Measurements from ENCODE around the gene LRMDA. TPM values are rescaled to one million over a fixed set of nuclear protein-coding genes. Genes with fewer than 3 reads are reported as not detected.

Gene LRMDA
- total and polyA plus RNA-seq, 2 donors (not counting 3 experiments of a cell fraction or from before 2014, with no cell fraction given), result 9.7 to 18.0 TPM

DNA sequence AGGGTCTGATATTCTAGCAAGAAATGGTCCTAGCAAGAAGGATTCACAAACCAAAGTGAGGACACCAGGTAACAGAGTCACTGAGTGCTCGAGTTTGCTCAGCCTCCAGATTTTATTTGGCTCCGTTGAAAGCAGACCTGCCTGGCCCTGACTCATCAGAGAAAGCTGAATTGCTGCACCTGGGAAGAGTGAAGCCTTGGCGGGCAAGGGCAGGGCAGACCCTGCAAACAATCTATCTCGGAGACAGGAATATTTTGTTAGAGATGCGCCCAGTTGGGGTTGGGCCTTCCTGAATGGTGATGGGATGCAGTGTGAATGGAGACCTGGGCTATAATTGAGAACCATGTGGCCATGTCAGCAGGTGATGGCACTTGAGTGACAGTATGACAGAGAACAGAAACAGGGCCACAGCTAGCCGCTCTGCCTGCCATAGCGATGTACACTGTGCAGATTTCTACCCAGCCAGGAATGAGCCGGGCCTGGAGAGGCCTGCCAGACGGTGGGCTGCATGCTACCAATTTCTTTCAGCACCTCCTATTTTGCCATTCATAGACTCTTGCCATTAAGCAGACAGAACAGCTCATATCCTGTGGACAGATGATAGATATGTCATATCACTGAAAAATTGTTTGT, 744.2 kb downstream of the LRMDA start:
- H2AFZ ChIP-seq (ENCODE audit: low read depth, low read length), result no peak overlapping the region
- dilution Hi-C loops (cut with MboI; ENCODE audit: extremely low pct_ligation_motif_present, low sequenced_read_pairs) (no loop called here), intact Hi-C loops (cut with micrococcal nuclease) (loop anchor here (5.0 kb wide), 1 partner anchor 572 kb away; no protein-coding TSS in a partner anchor)
- no TSS peak for BruUV-seq (replicated peaks)
- no peaks in the 10 kb centered on the region for H3K36me3 ChIP-seq (ENCODE audit: control insufficient read depth in 2 of 2, extremely low read depth in 1 of 2, insufficient read depth in 2 of 2, low read length in 2 of 2)
- no peak overlapping the region for H3K4me2 ChIP-seq (ENCODE audit: insufficient read depth, low read length)
- FAIRE-seq, result no peak
- no peak for TF ChIP-seq POLR2AphosphoS5 (IDR thresholded peaks at IDR 0.05; ENCODE audit: insufficient read depth, low read depth, low read length)
- TF ChIP-seq MYC (IDR thresholded peaks at IDR 0.05; ENCODE audit: low read depth, low read length), result no peak
- TF ChIP-seq, protein P1, sequence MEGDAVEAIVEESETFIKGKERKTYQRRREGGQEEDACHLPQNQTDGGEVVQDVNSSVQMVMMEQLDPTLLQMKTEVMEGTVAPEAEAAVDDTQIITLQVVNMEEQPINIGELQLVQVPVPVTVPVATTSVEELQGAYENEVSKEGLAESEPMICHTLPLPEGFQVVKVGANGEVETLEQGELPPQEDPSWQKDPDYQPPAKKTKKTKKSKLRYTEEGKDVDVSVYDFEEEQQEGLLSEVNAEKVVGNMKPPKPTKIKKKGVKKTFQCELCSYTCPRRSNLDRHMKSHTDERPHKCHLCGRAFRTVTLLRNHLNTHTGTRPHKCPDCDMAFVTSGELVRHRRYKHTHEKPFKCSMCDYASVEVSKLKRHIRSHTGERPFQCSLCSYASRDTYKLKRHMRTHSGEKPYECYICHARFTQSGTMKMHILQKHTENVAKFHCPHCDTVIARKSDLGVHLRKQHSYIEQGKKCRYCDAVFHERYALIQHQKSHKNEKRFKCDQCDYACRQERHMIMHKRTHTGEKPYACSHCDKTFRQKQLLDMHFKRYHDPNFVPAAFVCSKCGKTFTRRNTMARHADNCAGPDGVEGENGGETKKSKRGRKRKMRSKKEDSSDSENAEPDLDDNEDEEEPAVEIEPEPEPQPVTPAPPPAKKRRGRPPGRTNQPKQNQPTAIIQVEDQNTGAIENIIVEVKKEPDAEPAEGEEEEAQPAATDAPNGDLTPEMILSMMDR (IDR thresholded peaks at IDR 0.05; ENCODE audit: extremely low read depth in 1 of 2, insufficient read depth in 1 of 2, low read depth in 1 of 2, low read length in 2 of 2), result no peak
- TF ChIP-seq POLR2A (IDR thresholded peaks at IDR 0.05; ENCODE audit: low read depth, low read length), result no peak
- TF ChIP-seq FOS (IDR thresholded peaks at IDR 0.05; ENCODE audit: borderline replicate concordance, insufficient read depth, low read length), result no peak
- no peak for TF ChIP-seq JUN (IDR thresholded peaks at IDR 0.05; ENCODE audit: borderline replicate concordance, insufficient read depth, insufficient read length, low read depth)
- H3K4me1 ChIP-seq (ENCODE audit: control insufficient read depth, extremely low read depth, insufficient read depth, low read length), result no peaks in the 10 kb centered on the region
- H3K27me3 ChIP-seq (ENCODE audit: control insufficient read depth in 2 of 2, insufficient read depth in 2 of 2, low read length in 2 of 2), result no peaks in the 10 kb centered on the region
- H3K9me1 ChIP-seq (replicated peaks; ENCODE audit: control insufficient read depth, extremely low read depth, insufficient read depth, low read length), result no peaks in the 10 kb centered on the region
- no peaks in the 10 kb centered on the region for H3K9me3 ChIP-seq (replicated peaks; ENCODE audit: control insufficient read depth, insufficient read depth, low read length)
- no peak overlapping the region for H3K4me3 ChIP-seq (replicated peaks in 1 of 3; ENCODE audit: insufficient read depth in 1 of 3, low read depth in 1 of 3, low read length in 3 of 3)
- POLR2A ChIA-PET, result no interaction called here
- H3K79me2 ChIP-seq (ENCODE audit: control insufficient read depth, insufficient read depth, low read length), result no peaks in the 10 kb centered on the region
- CTCF ChIA-PET, result no interaction called here
- no peak for DNase-seq (ENCODE audit: low read depth, low spot score)
- H4K20me1 ChIP-seq (replicated peaks; ENCODE audit: control insufficient read depth, extremely low read depth, insufficient read depth, low read length), result no peaks in the 10 kb centered on the region
- no peak overlapping the region for H3K9ac ChIP-seq (replicated peaks; ENCODE audit: extremely low read depth, insufficient read depth, low read length)
- H3K27ac ChIP-seq (ENCODE audit: insufficient read depth, low read depth, low read length), result no peak overlapping the region

DNA sequence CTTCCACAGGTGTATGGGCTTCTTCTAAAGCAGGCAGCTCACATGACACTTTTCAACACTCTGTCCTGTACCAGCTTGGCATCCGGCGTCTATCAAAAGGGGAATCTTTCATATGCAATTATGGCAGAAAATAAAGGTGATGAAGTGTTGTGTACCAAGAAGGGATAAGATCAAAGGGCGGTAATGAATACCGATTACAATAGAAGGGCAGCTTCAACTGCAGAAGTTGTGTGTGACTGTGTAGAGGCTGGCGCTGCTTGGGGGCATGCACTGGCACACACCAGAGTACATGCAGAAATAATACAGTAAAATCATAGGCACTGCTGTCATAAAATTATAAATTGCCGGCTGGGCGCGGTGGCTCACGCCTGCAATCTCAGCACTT, 744.7 kb downstream of the LRMDA start:
- ChIA-PET POLR2A (no interaction called here), CTCF (no interaction called here)
- Histone ChIP-seq H3K79me2 (ENCODE audit: control insufficient read depth, insufficient read depth, low read length) (no peaks in the 10 kb centered on the region), H3K27ac (ENCODE audit: insufficient read depth, low read depth, low read length) (no peak overlapping the region), H2AFZ (ENCODE audit: low read depth, low read length) (no peak overlapping the region), H3K4me1 (ENCODE audit: control insufficient read depth, extremely low read depth, insufficient read depth, low read length) (no peaks in the 10 kb centered on the region), H3K36me3 (ENCODE audit: control insufficient read depth in 2 of 2, extremely low read depth in 1 of 2, insufficient read depth in 2 of 2, low read length in 2 of 2) (no peaks in the 10 kb centered on the region), H3K9me1 (replicated peaks; ENCODE audit: control insufficient read depth, extremely low read depth, insufficient read depth, low read length) (no peaks in the 10 kb centered on the region), H3K9ac (replicated peaks; ENCODE audit: extremely low read depth, insufficient read depth, low read length) (no peak overlapping the region), H3K9me3 (replicated peaks; ENCODE audit: control insufficient read depth, insufficient read depth, low read length) (no peaks in the 10 kb centered on the region), H3K4me2 (ENCODE audit: insufficient read depth, low read length) (no peak overlapping the region), H4K20me1 (replicated peaks; ENCODE audit: control insufficient read depth, extremely low read depth, insufficient read depth, low read length) (no peaks in the 10 kb centered on the region), H3K4me3 (replicated peaks in 1 of 3; ENCODE audit: insufficient read depth in 1 of 3, low read depth in 1 of 3, low read length in 3 of 3) (no peak overlapping the region), H3K27me3 (ENCODE audit: control insufficient read depth in 2 of 2, insufficient read depth in 2 of 2, low read length in 2 of 2) (no peaks in the 10 kb centered on the region)
- FAIRE-seq (no peak), DNase-seq (ENCODE audit: low read depth, low spot score) (no peak)
- intact Hi-C loops (cut with micrococcal nuclease) (loop anchor here (5.0 kb wide), 1 partner anchor 571 kb away; no protein-coding TSS in a partner anchor), dilution Hi-C loops (cut with MboI; ENCODE audit: extremely low pct_ligation_motif_present, low sequenced_read_pairs) (no loop called here)
- TF ChIP-seq, protein P1 (IDR thresholded peaks at IDR 0.05; ENCODE audit: extremely low read depth in 1 of 2, insufficient read depth in 1 of 2, low read depth in 1 of 2, low read length in 2 of 2), result no peak
- TF ChIP-seq MYC (IDR thresholded peaks at IDR 0.05; ENCODE audit: low read depth, low read length) (no peak), GATA2 (IDR thresholded peaks at IDR 0.05; ENCODE audit: insufficient read depth, insufficient read length, low read depth, low read length) (no peak), JUN (IDR thresholded peaks at IDR 0.05; ENCODE audit: borderline replicate concordance, insufficient read depth, insufficient read length, low read depth) (no peak)
- no TSS peak for BruUV-seq (replicated peaks)
